Neural cell (in vitro differentiated cells): Measurements from ENCODE around the gene HEPACAM2.

Experiments used
- CTCF ChIP-seq: fragments of 450-650 bp; IDR thresholded peaks from 2 replicates; pipeline ENCODE4 v1.5.1; 2014; ENCODE audit warnings: antibody characterized with exemption, mild to moderate bottlenecking, moderate library complexity; ENCODE audit not compliant: poor library complexity, severe bottlenecking
- EP300 ChIP-seq: fragments of 450-650 bp; conservative IDR thresholded peaks from 2 replicates; pipeline ENCODE4 v1.6.1; 2014; ENCODE audit warnings: antibody characterized with exemption, mild to moderate bottlenecking, moderate library complexity; ENCODE audit not compliant: poor library complexity, severe bottlenecking
- EZH2 ChIP-seq: fragments of 200-600, 300-800 bp; shearing (Covaris generic), sonication (generic); IDR thresholded peaks from 2 replicates; pipeline ENCODE4 v1.6.1; 2014; ENCODE audit warnings: antibody characterized with exemption, low read length, borderline replicate concordance, mild to moderate bottlenecking; ENCODE audit not compliant: insufficient read depth, poor library complexity, severe bottlenecking
- MXI1 ChIP-seq: fragments of 450-650 bp; conservative IDR thresholded peaks from 2 replicates; pipeline ENCODE4 v1.6.1; 2014; ENCODE audit warnings: antibody characterized with exemption, mild to moderate bottlenecking; ENCODE audit not compliant: poor library complexity, severe bottlenecking
- POLR2AphosphoS5 ChIP-seq: IDR thresholded peaks from 2 replicates; pipeline ENCODE4 v1.6.1; 2012
- RAD21 ChIP-seq: fragments of 450-650 bp; conservative IDR thresholded peaks from 2 replicates; pipeline ENCODE4 v1.6.1; 2014; ENCODE audit warnings: antibody characterized with exemption, mild to moderate bottlenecking, moderate library complexity
- REST ChIP-seq: IDR thresholded peaks from 2 replicates; pipeline ENCODE4 v1.6.1; 2012; ENCODE audit warnings: borderline replicate concordance
- SMC3 ChIP-seq: fragments of 450-650 bp; conservative IDR thresholded peaks from 2 replicates; pipeline ENCODE4 v1.6.1; 2014; ENCODE audit warnings: antibody characterized with exemption, mild to moderate bottlenecking, moderate library complexity; ENCODE audit not compliant: poor library complexity

GRCh38 chr7:93146472-93147141, 79.7 kb downstream of the HEPACAM2 start:
- TF ChIP-seq POLR2AphosphoS5 (no peak), EZH2 (no peak), CTCF (no peak), RAD21 (no peak), SMC3 (no peak), REST (no peak), MXI1 (no peak), EP300 (no peak)
